ENCODE data around the gene MRPS9.

MRPS9 gene

GRCh38 chr2:105139556-105140239 is 101.8 kb downstream of the MRPS9 start:
- H3K4me3 ChIP-seq (ENCODE audit: low read depth, low read length): no peak overlapping the region
- TF ChIP-seq, protein P1, sequence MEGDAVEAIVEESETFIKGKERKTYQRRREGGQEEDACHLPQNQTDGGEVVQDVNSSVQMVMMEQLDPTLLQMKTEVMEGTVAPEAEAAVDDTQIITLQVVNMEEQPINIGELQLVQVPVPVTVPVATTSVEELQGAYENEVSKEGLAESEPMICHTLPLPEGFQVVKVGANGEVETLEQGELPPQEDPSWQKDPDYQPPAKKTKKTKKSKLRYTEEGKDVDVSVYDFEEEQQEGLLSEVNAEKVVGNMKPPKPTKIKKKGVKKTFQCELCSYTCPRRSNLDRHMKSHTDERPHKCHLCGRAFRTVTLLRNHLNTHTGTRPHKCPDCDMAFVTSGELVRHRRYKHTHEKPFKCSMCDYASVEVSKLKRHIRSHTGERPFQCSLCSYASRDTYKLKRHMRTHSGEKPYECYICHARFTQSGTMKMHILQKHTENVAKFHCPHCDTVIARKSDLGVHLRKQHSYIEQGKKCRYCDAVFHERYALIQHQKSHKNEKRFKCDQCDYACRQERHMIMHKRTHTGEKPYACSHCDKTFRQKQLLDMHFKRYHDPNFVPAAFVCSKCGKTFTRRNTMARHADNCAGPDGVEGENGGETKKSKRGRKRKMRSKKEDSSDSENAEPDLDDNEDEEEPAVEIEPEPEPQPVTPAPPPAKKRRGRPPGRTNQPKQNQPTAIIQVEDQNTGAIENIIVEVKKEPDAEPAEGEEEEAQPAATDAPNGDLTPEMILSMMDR (IDR thresholded peaks at IDR 0.05; ENCODE audit: low read depth, low read length, missing control alignments): no peak
- DNase-seq (ENCODE audit: low read depth): no peak

DNA sequence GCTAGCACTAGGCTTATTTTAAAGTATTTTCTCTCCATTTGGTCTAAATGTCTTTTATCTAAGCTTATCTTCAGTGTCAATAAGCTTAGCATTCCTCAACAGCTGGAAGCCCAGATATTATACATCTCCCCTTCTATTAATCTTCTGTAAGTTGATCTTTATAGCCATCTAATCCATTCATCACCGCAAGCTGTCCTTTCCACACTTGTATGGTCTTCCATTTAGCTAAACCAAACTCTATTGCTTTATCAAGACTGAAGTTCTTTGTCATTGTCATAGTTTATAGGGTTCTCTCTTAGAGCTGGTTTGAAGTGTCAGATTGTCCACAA is 102.3 kb downstream of the MRPS9 start:
- no peak for DNase-seq (ENCODE audit: low read depth)
- TF ChIP-seq, protein P1 (IDR thresholded peaks at IDR 0.05; ENCODE audit: low read depth, low read length, missing control alignments): no peak
- H3K4me3 ChIP-seq (ENCODE audit: low read depth, low read length): no peak overlapping the region

DNA sequence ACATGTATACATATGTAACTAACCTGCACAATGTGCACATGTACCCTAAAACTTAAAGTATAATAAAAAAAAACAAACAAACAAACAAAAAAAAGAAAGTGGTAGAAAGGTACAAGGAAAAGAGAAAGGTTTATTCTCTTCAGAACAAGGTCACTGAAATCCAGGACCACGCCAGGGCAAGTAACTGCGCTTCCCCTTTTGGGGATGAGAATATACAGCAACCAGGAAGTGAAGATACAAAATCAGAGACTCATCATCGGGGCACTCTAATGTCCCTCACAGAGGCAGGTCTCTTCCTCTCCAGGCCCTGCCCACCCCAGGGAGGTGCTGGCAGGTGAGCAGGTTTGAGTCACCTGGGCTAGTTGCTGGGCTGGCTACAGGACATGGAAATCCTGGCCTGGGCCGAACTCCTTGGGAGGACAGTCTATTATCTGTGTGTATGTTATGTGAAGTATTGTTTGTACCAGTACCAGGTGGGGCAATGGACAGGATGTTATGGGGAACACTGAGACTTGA is 103.3 kb downstream of the MRPS9 start:
- DNase-seq (ENCODE audit: low read depth): no peak
- H3K4me3 ChIP-seq (ENCODE audit: low read depth, low read length): no peak overlapping the region
- TF ChIP-seq, protein P1 (IDR thresholded peaks at IDR 0.05; ENCODE audit: low read depth, low read length, missing control alignments): no peak

- no peak for DNase-seq (ENCODE audit: low read depth)
- no peak overlapping the region for H3K4me3 ChIP-seq (ENCODE audit: low read depth, low read length)
- TF ChIP-seq, protein P1 (IDR thresholded peaks at IDR 0.05; ENCODE audit: low read depth, low read length, missing control alignments): no peak
These were observed 104.4 kb downstream of the MRPS9 start for GRCh38 chr2:105142239-105142638.

- no peak for DNase-seq (ENCODE audit: low read depth)
- TF ChIP-seq, protein P1 (IDR thresholded peaks at IDR 0.05; ENCODE audit: low read depth, low read length, missing control alignments): no peak
- no peak overlapping the region for H3K4me3 ChIP-seq (ENCODE audit: low read depth, low read length)
These were observed 105.2 kb downstream of the MRPS9 start for GRCh38 chr2:105143094-105143466.

DNA sequence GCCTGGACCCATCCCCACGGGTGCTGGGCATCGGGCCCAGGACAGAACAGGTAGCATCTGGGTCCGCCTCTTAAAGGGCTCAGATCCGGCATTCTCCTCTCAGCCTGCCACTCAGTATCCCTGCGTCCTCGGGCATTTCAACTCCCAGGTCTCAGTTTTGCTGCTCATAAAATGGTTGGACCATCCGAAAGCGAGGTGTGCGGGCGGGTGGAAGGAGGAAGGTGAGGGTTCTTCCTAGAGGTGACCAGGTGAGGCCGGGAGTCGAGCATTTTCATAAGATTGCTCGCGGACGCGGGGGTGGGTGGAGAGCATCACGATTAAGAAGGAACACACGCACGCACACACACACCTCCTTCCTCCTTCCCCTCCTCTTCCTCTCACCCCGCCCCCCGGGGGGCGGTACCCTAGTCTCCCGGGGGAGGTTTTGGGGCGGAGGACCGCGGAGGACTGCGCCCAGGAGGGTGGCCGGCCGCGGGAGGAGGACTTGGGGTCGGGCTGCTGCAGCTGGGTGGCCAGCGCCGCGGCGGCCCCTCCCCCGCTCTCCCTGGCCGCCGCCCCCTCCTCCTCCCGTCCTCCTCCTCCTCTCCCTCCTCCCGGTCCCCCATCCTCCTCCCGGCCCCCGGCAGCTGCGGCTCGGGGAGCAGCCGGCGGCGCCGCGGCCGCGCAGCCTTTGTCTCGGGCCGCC is 105.7 kb downstream of the MRPS9 start:
- peak overlapping the region; percentile 36 for H3K4me3 ChIP-seq (ENCODE audit: low read depth, low read length)
- no peak for DNase-seq (ENCODE audit: low read depth)
- TF ChIP-seq, protein P1 (IDR thresholded peaks at IDR 0.05; ENCODE audit: low read depth, low read length, missing control alignments): no peak
